ENCODE data around the gene TRAM1L1.

DNA sequence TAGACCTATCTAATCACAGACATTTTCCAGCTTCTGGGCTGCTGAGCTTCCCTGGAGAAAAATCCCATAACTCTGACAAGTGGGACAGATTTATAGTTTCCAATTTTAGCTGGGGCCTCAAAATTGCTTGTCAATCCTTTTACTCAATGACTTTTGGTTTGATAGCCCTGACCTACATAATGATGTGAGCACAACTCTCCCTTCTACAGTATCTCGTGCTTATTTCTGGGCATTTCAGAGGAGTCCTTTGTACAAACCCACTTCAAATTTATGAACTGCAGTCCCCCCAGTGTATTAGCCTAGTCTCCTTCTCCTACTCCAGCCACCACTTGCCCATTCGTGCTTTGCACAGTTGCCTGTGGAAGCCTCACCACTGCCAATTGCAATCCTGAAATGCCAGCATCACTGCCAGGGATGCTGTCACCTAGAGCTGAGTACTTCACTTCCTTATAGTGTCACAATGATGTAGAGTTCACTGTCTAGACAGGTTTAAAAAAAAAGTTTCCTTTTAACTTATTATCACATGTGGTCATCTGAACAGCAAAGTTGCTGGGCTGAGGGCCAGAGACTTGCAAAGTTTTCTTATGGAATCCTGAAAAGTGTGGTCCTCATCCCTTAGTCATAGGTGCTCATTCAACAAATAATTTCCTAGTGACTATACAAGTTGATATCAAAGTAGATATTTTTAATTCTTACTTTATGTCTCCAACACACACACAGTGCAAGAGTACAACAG lies 21.2 kb downstream of the TRAM1L1 start:
- TF ChIP-seq, protein P1, sequence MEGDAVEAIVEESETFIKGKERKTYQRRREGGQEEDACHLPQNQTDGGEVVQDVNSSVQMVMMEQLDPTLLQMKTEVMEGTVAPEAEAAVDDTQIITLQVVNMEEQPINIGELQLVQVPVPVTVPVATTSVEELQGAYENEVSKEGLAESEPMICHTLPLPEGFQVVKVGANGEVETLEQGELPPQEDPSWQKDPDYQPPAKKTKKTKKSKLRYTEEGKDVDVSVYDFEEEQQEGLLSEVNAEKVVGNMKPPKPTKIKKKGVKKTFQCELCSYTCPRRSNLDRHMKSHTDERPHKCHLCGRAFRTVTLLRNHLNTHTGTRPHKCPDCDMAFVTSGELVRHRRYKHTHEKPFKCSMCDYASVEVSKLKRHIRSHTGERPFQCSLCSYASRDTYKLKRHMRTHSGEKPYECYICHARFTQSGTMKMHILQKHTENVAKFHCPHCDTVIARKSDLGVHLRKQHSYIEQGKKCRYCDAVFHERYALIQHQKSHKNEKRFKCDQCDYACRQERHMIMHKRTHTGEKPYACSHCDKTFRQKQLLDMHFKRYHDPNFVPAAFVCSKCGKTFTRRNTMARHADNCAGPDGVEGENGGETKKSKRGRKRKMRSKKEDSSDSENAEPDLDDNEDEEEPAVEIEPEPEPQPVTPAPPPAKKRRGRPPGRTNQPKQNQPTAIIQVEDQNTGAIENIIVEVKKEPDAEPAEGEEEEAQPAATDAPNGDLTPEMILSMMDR (IDR thresholded peaks at IDR 0.05) = no peak
- TF ChIP-seq POLR2A (IDR thresholded peaks at IDR 0.05) = no peak
